Smooth muscle cell (in vitro differentiated cells): Measurements from ENCODE around the gene ACAP2. TPM values are rescaled to one million over a fixed set of nuclear protein-coding genes. Genes with fewer than 3 reads are reported as not detected.

Experiments used
- DNase-seq: peaks from one replicate; lab custom pipeline; 2025; ENCODE audit not compliant: unreplicated experiment; lab: John Stamatoyannopoulos, UW
- H2AFZ ChIP-seq: fragments of 200-600 bp; sonication (generic); 2 replicates; pipeline ENCODE4 v1.6.0; 2016; ENCODE audit warnings: antibody characterized with exemption, low read depth, mild to moderate bottlenecking
- H3F3A ChIP-seq: fragments of 200-600 bp; sonication (generic); 2 replicates; pipeline ENCODE4 v1.6.0; 2017; ENCODE audit warnings: antibody characterized with exemption, low read depth
- H3K27ac ChIP-seq: fragments of 200-600 bp; sonication (generic); 2 replicates; pipeline ENCODE4 v1.5.1; 2016; ENCODE audit warnings: low read depth, mild to moderate bottlenecking
- H3K27me3 ChIP-seq: fragments of 200-600 bp; sonication (generic); 2 replicates; pipeline ENCODE4 v1.6.1; 2016; ENCODE audit warnings: low read depth, mild to moderate bottlenecking
- H3K36me3 ChIP-seq: fragments of 200-600 bp; sonication (generic); 2 replicates; pipeline ENCODE4 v1.5.1; 2016; ENCODE audit warnings: low read depth
- H3K4me1 ChIP-seq: fragments of 200-600 bp; sonication (generic); 2 replicates; pipeline ENCODE4 v1.5.1; 2016; ENCODE audit warnings: low read depth
- H3K4me2 ChIP-seq: fragments of 200-600 bp; sonication (generic); 2 replicates; pipeline ENCODE4 v1.6.0; 2016; ENCODE audit warnings: mild to moderate bottlenecking
- H3K4me3 ChIP-seq: fragments of 200-600 bp; sonication (generic); 2 replicates; pipeline ENCODE4 v1.5.1; 2016; ENCODE audit warnings: mild to moderate bottlenecking
- H3K79me2 ChIP-seq: fragments of 200-600 bp; sonication (generic); 2 replicates; pipeline ENCODE4 v1.6.0; 2016; ENCODE audit warnings: low read depth, mild to moderate bottlenecking
- H3K9ac ChIP-seq: fragments of 200-600 bp; sonication (generic); 2 replicates; pipeline ENCODE4 v1.6.0; 2016; ENCODE audit warnings: low read depth
- H3K9me3 ChIP-seq: fragments of 200-600 bp; sonication (generic); replicated peaks from 2 replicates; pipeline ENCODE4 v1.5.1; 2016; ENCODE audit warnings: low read depth
- H4K20me1 ChIP-seq: fragments of 200-600 bp; sonication (generic); 2 replicates; pipeline ENCODE4 v1.6.0; 2016; ENCODE audit warnings: low read depth
- CTCF ChIP-seq: fragments of 200-600 bp; sonication (generic); IDR thresholded peaks from 2 replicates; pipeline ENCODE4 v1.5.1; 2017; ENCODE audit warnings: borderline replicate concordance, mild to moderate bottlenecking, antibody characterized with exemption; ENCODE audit not compliant: insufficient read depth, poor library complexity, severe bottlenecking
- WGBS: methylation state at CpG from one replicate; pipeline ENCODE4 v1.1.7; 2016; ENCODE audit warnings: low lambda C conversion rate; 5-methylcytosine and 5-hydroxymethylcytosine counted together
- polyA plus RNA-seq: library from polyadenylated mRNA; unstranded; fragments of >200 nt; fragmentation: Nextera tagmentation; extraction: Ambion mirVana; gene quantifications from 2 replicates; pipeline ENCODE4 v1.2.1, GENCODE V29; 2016
- total RNA-seq: library from RNA; depleted of rRNA; stranded (reverse); fragments of >200 nt; gene quantifications from 2 replicates; pipeline ENCODE4 v1.2.3, GENCODE V29; 2014

The ACAP2 gene
- total and polyA plus RNA-seq, 2 experiments from 2014 or later = 19.8 to 41.8 TPM

- H3K36me3 ChIP-seq = no peaks in the 10 kb centered on the region
- no peak for DNase-seq
- H3K4me1 ChIP-seq = no peaks in the 10 kb centered on the region
- TF ChIP-seq CTCF = no peak
- H3K27me3 ChIP-seq = no peaks in the 10 kb centered on the region
- peaks cover 95% of the 10 kb centered on the region for H3K79me2 ChIP-seq
- no peak overlapping the region for H3K4me3 ChIP-seq
- H3F3A ChIP-seq = no peaks in the 10 kb centered on the region
- H2AFZ ChIP-seq = no peak overlapping the region
- WGBS = 97% methylated on average over 2 of the region's 2 CpGs
- no peak overlapping the region for H3K27ac ChIP-seq
- peaks cover 94% of the 10 kb centered on the region for H4K20me1 ChIP-seq
- no peaks in the 10 kb centered on the region for H3K9me3 ChIP-seq
- H3K9ac ChIP-seq = no peak overlapping the region
- H3K4me2 ChIP-seq = no peak overlapping the region
These were observed 19.0 kb downstream of the ACAP2 start for GRCh38 chr3:195423818-195424217.

- Histone ChIP-seq H3K4me2 (no peak overlapping the region), H3K27ac (no peak overlapping the region), H3K79me2 (peaks cover 89% of the 10 kb centered on the region)
These were observed 21.4 kb downstream of the ACAP2 start for GRCh38 chr3:195421400-195421799.

GRCh38 chr3:195416795-195417194 is 26.0 kb downstream of the ACAP2 start:
- TF ChIP-seq CTCF = no peak
- Histone ChIP-seq H3K4me2 (no peak overlapping the region), H4K20me1 (peaks cover 99% of the 10 kb centered on the region), H3K9ac (no peak overlapping the region), H2AFZ (no peak overlapping the region), H3F3A (no peaks in the 10 kb centered on the region), H3K27me3 (no peaks in the 10 kb centered on the region), H3K27ac (no peak overlapping the region), H3K79me2 (peaks cover 90% of the 10 kb centered on the region), H3K36me3 (no peaks in the 10 kb centered on the region), H3K9me3 (no peaks in the 10 kb centered on the region), H3K4me1 (no peaks in the 10 kb centered on the region), H3K4me3 (no peak overlapping the region)
- no peak for DNase-seq
- 91% methylated on average over 4 of the region's 4 CpGs for WGBS

More at GRCh38 chr3:195421400-195421799, 21.4 kb downstream of the ACAP2 start:
- H2AFZ ChIP-seq = no peak overlapping the region
- DNase-seq = no peak
- no peaks in the 10 kb centered on the region for H3F3A ChIP-seq
- peaks cover 95% of the 10 kb centered on the region for H4K20me1 ChIP-seq
- H3K9ac ChIP-seq = no peak overlapping the region
- no peak overlapping the region for H3K4me3 ChIP-seq
- no peaks in the 10 kb centered on the region for H3K36me3 ChIP-seq
- H3K4me1 ChIP-seq = no peaks in the 10 kb centered on the region
- no peak for TF ChIP-seq CTCF
- no peaks in the 10 kb centered on the region for H3K27me3 ChIP-seq
- no peaks in the 10 kb centered on the region for H3K9me3 ChIP-seq
- 96% methylated on average over 4 of the region's 4 CpGs for WGBS

GRCh38 chr3:195411836-195412235 is 31.0 kb downstream of the ACAP2 start:
- H2AFZ ChIP-seq = no peak overlapping the region
- H3F3A ChIP-seq = no peaks in the 10 kb centered on the region
- H3K36me3 ChIP-seq = no peaks in the 10 kb centered on the region
- no peaks in the 10 kb centered on the region for H3K4me1 ChIP-seq
- no peak for TF ChIP-seq CTCF
- H3K79me2 ChIP-seq = peaks cover 97% of the 10 kb centered on the region
- no peak for DNase-seq
- H4K20me1 ChIP-seq = peaks cover 94% of the 10 kb centered on the region
- no peak overlapping the region for H3K4me3 ChIP-seq
- no peak overlapping the region for H3K27ac ChIP-seq
- no peak overlapping the region for H3K9ac ChIP-seq
- no peak overlapping the region for H3K4me2 ChIP-seq
- H3K27me3 ChIP-seq = no peaks in the 10 kb centered on the region
- no peaks in the 10 kb centered on the region for H3K9me3 ChIP-seq
